HepG2 (cell line): Measurements from ENCODE around the gene ATP8A2. TPM values are rescaled to one million over a fixed set of nuclear protein-coding genes. Genes with fewer than 3 reads are reported as not detected.

ENCODE experiments used
- ATAC-seq: fragments of 200-7000 bp; cut with Tn5 transposase; 3 replicates; pipeline ENCODE4 v1.9.1; 2020; ENCODE audit warnings: mild to moderate bottlenecking, moderate library complexity
- BruUV-seq: library from RNA; stranded (reverse); fragments of 400-500 nt; replicated peaks from 2 replicates; lab custom pipeline; 2021; lab: Mats Ljungman, UMichigan
- CTCF ChIA-PET: fragments of 300-600 bp; formaldehyde crosslinking; extraction: SDS; loops from one replicate; lab custom pipeline; 2021; ENCODE audit warnings: low total read pairs, inconsistent platforms, low intra/inter-chr PET ratio; lab: Yijun Ruan, JAX
- POLR2A ChIA-PET: fragments of 350-600 bp; sonication (Branson Sonifier 250); formaldehyde crosslinking; loops from one replicate; lab custom pipeline; 2020; ENCODE audit warnings: antibody characterized with exemption, inconsistent platforms; lab: Yijun Ruan, JAX
- DNase-seq: peaks from one replicate; pipeline ENCODE4 v3.0.0-alpha.2; 2015; ENCODE audit warnings: low spot score
- FAIRE-seq: peaks from 3 replicates; lab custom pipeline; 2011; peaks lifted over from hg19 to GRCh38; lab: Jason Lieb, UNC
- H2AFZ ChIP-seq: one replicate; pipeline ENCODE4 v1.6.1; 2011; ENCODE audit warnings: low read length, inconsistent platforms
- H3K27ac ChIP-seq: fragments of 300-600 bp; 3 replicates; pipeline ENCODE4 v1.8.0; 2011; ENCODE audit warnings: mixed run types, mild to moderate bottlenecking, mixed read lengths, low read length, inconsistent platforms; ENCODE audit not compliant: insufficient read depth; ENCODE audit errors: extremely low read length
- H3K27me3 ChIP-seq, 2 experiments: fragments of 200-600 bp in 1 of 2; 2 replicates in 1 of 2; 3 replicates in 1 of 2; pipeline versions ENCODE4 v1.6.0 to v1.8.0; 2011; ENCODE audit warnings: low read length in 2 of 2, mild to moderate bottlenecking in 2 of 2, moderate library complexity in 2 of 2, inconsistent platforms in 1 of 2; ENCODE audit not compliant: insufficient read depth in 2 of 2, control insufficient read depth in 1 of 2
- H3K36me3 ChIP-seq, 2 experiments: fragments of 200-600 bp in 1 of 2; replicated peaks in 1 of 2; 2 replicates in 1 of 2; 3 replicates in 1 of 2; pipeline versions ENCODE4 v1.5.1 to v1.8.0; 2011; ENCODE audit warnings: low read length in 2 of 2, inconsistent platforms in 1 of 2; ENCODE audit not compliant: insufficient read depth in 2 of 2, control insufficient read depth in 1 of 2
- H3K4me1 ChIP-seq: 2 replicates; pipeline ENCODE4 v1.5.1; 2012; ENCODE audit warnings: low read length, inconsistent platforms; ENCODE audit not compliant: insufficient read depth
- H3K4me2 ChIP-seq: 2 replicates; pipeline ENCODE4 v1.6.0; 2011; ENCODE audit warnings: low read depth, low read length, inconsistent platforms
- H3K4me3 ChIP-seq, 3 experiments: fragments of 200-600 bp in 1 of 3; sonication (generic), shearing (Covaris generic) in 1 of 3; replicated peaks in 1 of 3; 2 replicates each; pipeline ENCODE4 v1.5.1; 2011 to 2016; ENCODE audit warnings: low read length in 3 of 3, inconsistent platforms in 2 of 3, low read depth in 2 of 3, mild to moderate bottlenecking in 2 of 3, control low read depth in 1 of 3, mixed read lengths in 1 of 3; ENCODE audit not compliant: insufficient read depth in 1 of 3
- H3K79me2 ChIP-seq: one replicate; pipeline ENCODE4 v1.6.1; 2011; ENCODE audit warnings: low read length, inconsistent platforms; ENCODE audit not compliant: insufficient read depth
- H3K9ac ChIP-seq: 2 replicates; pipeline ENCODE4 v1.6.0; 2011; ENCODE audit warnings: mild to moderate bottlenecking, low read depth, low read length, inconsistent platforms; ENCODE audit not compliant: insufficient read depth
- H3K9me3 ChIP-seq: 2 replicates; pipeline ENCODE4 v1.5.1; 2012; ENCODE audit warnings: mild to moderate bottlenecking, low read length
- H4K20me1 ChIP-seq: 2 replicates; pipeline ENCODE4 v1.6.0; 2011; ENCODE audit warnings: inconsistent platforms, mild to moderate bottlenecking, low read length, moderate library complexity; ENCODE audit not compliant: insufficient read depth
- ARNTL ChIP-seq: sonication (generic); formaldehyde crosslinking; IDR thresholded peaks from 2 replicates; pipeline ENCODE4 v1.4.0; 2020; ENCODE audit warnings: mild to moderate bottlenecking, missing genetic modification reagents
- ASH2L ChIP-seq: fragments of 300-600, 200-600 bp; sonication (generic); IDR thresholded peaks from 2 replicates; pipeline ENCODE4 v1.7.0; 2017; ENCODE audit warnings: low read depth, mild to moderate bottlenecking, moderate library complexity, mixed read lengths, low read length; ENCODE audit not compliant: insufficient read length
- BRCA1 ChIP-seq: sonication (generic); formaldehyde crosslinking; IDR thresholded peaks from 2 replicates; pipeline ENCODE4 v1.4.0; 2020; ENCODE audit warnings: missing genetic modification reagents
- CREB1 ChIP-seq, 2 experiments: fragments of 450-650 bp in 1 of 2; IDR thresholded peaks; 2 replicates each; pipeline ENCODE4 v1.6.1; 2016 to 2017; ENCODE audit warnings: control low read depth in 1 of 2, mild to moderate bottlenecking in 1 of 2, missing compliant biosample characterization in 1 of 2, missing genetic modification characterization in 1 of 2
- KLF9 ChIP-seq: IDR thresholded peaks from 2 replicates; pipeline ENCODE4 v1.6.1; 2016; ENCODE audit warnings: low read depth
- MEIS2 ChIP-seq: sonication (generic); formaldehyde crosslinking; IDR thresholded peaks from 2 replicates; pipeline ENCODE4 v1.9.0; 2021; ENCODE audit warnings: mild to moderate bottlenecking, missing genetic modification reagents
- PHF21A ChIP-seq: sonication (generic); formaldehyde crosslinking; IDR thresholded peaks from 2 replicates; pipeline ENCODE4 v1.5.0; 2020; ENCODE audit warnings: mild to moderate bottlenecking, missing genetic modification reagents
- RNF2 ChIP-seq: fragments of 450-650 bp; conservative IDR thresholded peaks from 2 replicates; pipeline ENCODE4 v1.6.1; 2016; ENCODE audit warnings: low read depth
- SIX4 ChIP-seq: sonication (generic); formaldehyde crosslinking; IDR thresholded peaks from 2 replicates; pipeline ENCODE4 v1.4.0; 2020; ENCODE audit warnings: missing genetic modification reagents
- TCF7L2 ChIP-seq: IDR thresholded peaks from 2 replicates; pipeline ENCODE4 v1.6.1; 2011; ENCODE audit warnings: mild to moderate bottlenecking, low read depth, low read length, moderate library complexity
- ZC3H4 ChIP-seq: sonication (generic); formaldehyde crosslinking; IDR thresholded peaks from 2 replicates; pipeline ENCODE4 v1.4.0; 2020; ENCODE audit warnings: missing genetic modification reagents, borderline replicate concordance
- ZMYM2 ChIP-seq: sonication (generic); formaldehyde crosslinking; IDR thresholded peaks from 2 replicates; pipeline ENCODE4 v1.8.0; 2022; ENCODE audit warnings: mild to moderate bottlenecking, missing genetic modification reagents
- ZNF543 ChIP-seq: sonication (generic); formaldehyde crosslinking; IDR thresholded peaks from 2 replicates; pipeline ENCODE4 v1.4.0; 2020; ENCODE audit warnings: mild to moderate bottlenecking, missing genetic modification reagents
- ZNF615 ChIP-seq: sonication (generic); formaldehyde crosslinking; IDR thresholded peaks from 2 replicates; pipeline ENCODE4 v1.5.0; 2020; ENCODE audit warnings: mild to moderate bottlenecking, missing genetic modification reagents, borderline replicate concordance
- ZNF619 ChIP-seq: sonication (generic); formaldehyde crosslinking; IDR thresholded peaks from 2 replicates; pipeline ENCODE4 v1.4.0; 2020; ENCODE audit warnings: mild to moderate bottlenecking, missing genetic modification reagents
- ZNF776 ChIP-seq: sonication (generic); formaldehyde crosslinking; IDR thresholded peaks from 2 replicates; pipeline ENCODE4 v1.4.0; 2020; ENCODE audit warnings: mild to moderate bottlenecking, missing genetic modification reagents
- WGBS: methylation state at CpG from one replicate; pipeline ENCODE4 v1.1.6; 2017; ENCODE audit warnings: low lambda C conversion rate; 5-methylcytosine and 5-hydroxymethylcytosine counted together
- in situ Hi-C: cut with HindIII; loops from 2 replicates; pipeline ENCODE4 v1.10.0; 2017; ENCODE audit warnings: low pct_unique_long_range_greater_than_20kb; ENCODE audit not compliant: extremely low pct_ligation_motif_present
- intact Hi-C: fragments of 100-400 bp; cut with micrococcal nuclease; formaldehyde crosslinking; loops from one replicate; pipeline ENCODE4 v1.10.0; 2022; ENCODE audit not compliant: unreplicated experiment
- polyA plus RNA-seq, 8 experiments: library from polyadenylated mRNA; depleted of rRNA in 3 of 8; stranded (reverse) in 7 of 8; unstranded in 1 of 8; fragments of >200 nt; fragmentation: Illumina TruSeq in 4 of 8; extraction: Trizol in 4 of 8; gene quantifications; 2 replicates each; pipeline versions ENCODE4 v1.2.1 to v1.2.3, GENCODE V29; 2011 to 2016; ENCODE audit warnings: low read depth in 4 of 8, missing spikeins in 1 of 8, mixed read lengths in 1 of 8; ENCODE audit not compliant: insufficient read depth in 1 of 8
- total RNA-seq, 5 experiments: library from RNA; depleted of rRNA; stranded (reverse); fragments of >200 nt; fragmentation: Illumina TruSeq; extraction: Trizol; gene quantifications; 2 replicates each; pipeline ENCODE4 v1.2.3, GENCODE V29; 2016; ENCODE audit warnings: low read depth in 1 of 5
- TF ChIP-seq, protein P1 (sequence below): IDR thresholded peaks from 2 replicates; pipeline ENCODE4 v1.6.1; 2016; ENCODE audit warnings: low read depth
- TF ChIP-seq, protein P2 (sequence below): sonication (generic); formaldehyde crosslinking; IDR thresholded peaks from 2 replicates; pipeline ENCODE4 v1.4.0; 2020; ENCODE audit warnings: mild to moderate bottlenecking, low read depth, missing genetic modification reagents
- TF ChIP-seq, protein P3 (sequence below): sonication (generic); formaldehyde crosslinking; IDR thresholded peaks from 2 replicates; pipeline ENCODE4 v1.8.0; 2022; ENCODE audit warnings: mild to moderate bottlenecking, missing genetic modification reagents, moderate library complexity
- TF ChIP-seq, protein P4 (sequence below): sonication (generic); formaldehyde crosslinking; conservative IDR thresholded peaks from 2 replicates; pipeline ENCODE4 v1.4.0; 2020; ENCODE audit warnings: missing genetic modification reagents

ATP8A2 gene
- total and polyA plus RNA-seq, 2 of the 13 experiments (the other 11 are each of a cell fraction or from before 2014, with no cell fraction given): 0.09 TPM; not detected in 1

DNA sequence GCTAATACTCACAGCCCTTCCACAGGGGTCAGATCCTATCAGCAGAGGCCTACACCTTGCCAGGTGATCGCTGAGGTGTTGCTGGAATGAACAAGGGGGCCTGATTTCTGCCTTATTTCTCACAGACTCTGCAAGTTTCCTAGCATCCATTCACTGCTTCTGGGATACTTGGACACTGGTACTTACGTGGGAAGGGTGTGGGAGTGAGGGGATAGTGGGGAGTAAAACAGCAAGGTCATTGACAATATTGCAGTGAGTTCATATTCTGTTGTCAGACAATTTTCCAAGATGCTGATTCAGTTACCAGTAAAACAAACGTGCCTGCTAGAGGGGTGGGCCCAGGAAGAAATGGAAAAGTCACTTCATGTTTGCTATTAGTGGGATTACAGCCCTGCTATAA is 403.5 kb downstream of the ATP8A2 start:
- CTCF ChIA-PET: no interaction called here

More for the DNA sequence above, 403.5 kb downstream of the ATP8A2 start:
- Histone ChIP-seq H2AFZ (no peak overlapping the region), H4K20me1 (no peaks in the 10 kb centered on the region), H3K4me1 (no peaks in the 10 kb centered on the region), H3K9me3 (no peaks in the 10 kb centered on the region), H3K27me3 (no peaks in the 10 kb centered on the region; a peak in 1 of 5 replicates), H3K27ac (no peak overlapping the region), H3K9ac (no peak overlapping the region), H3K36me3 (no peaks in the 10 kb centered on the region), H3K4me3 (no peak overlapping the region), H3K79me2 (no peaks in the 10 kb centered on the region), H3K4me2 (no peak overlapping the region)
- intact Hi-C loops (no loop called here), in situ Hi-C loops (no loop called here)
- no peak for TF ChIP-seq MEIS2 (CRISPR knock-in tag)
- TF ChIP-seq, protein P1, sequence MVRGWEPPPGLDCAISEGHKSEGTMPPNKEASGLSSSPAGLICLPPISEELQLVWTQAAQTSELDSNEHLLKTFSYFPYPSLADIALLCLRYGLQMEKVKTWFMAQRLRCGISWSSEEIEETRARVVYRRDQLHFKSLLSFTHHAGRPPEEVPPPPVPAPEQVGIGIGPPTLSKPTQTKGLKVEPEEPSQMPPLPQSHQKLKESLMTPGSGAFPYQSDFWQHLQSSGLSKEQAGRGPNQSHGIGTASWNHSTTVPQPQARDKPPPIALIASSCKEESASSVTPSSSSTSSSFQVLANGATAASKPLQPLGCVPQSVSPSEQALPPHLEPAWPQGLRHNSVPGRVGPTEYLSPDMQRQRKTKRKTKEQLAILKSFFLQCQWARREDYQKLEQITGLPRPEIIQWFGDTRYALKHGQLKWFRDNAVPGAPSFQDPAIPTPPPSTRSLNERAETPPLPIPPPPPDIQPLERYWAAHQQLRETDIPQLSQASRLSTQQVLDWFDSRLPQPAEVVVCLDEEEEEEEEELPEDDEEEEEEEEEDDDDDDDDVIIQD (CRISPR knock-in tag): no peak
- no peak for TF ChIP-seq CREB1 (IDR thresholded peaks at IDR 0.05)
- no peak for TF ChIP-seq CREB1 (CRISPR knock-in tag; IDR thresholded peaks at IDR 0.05)
- TF ChIP-seq BRCA1 (CRISPR knock-in tag): no peak
- TF ChIP-seq, protein P2, sequence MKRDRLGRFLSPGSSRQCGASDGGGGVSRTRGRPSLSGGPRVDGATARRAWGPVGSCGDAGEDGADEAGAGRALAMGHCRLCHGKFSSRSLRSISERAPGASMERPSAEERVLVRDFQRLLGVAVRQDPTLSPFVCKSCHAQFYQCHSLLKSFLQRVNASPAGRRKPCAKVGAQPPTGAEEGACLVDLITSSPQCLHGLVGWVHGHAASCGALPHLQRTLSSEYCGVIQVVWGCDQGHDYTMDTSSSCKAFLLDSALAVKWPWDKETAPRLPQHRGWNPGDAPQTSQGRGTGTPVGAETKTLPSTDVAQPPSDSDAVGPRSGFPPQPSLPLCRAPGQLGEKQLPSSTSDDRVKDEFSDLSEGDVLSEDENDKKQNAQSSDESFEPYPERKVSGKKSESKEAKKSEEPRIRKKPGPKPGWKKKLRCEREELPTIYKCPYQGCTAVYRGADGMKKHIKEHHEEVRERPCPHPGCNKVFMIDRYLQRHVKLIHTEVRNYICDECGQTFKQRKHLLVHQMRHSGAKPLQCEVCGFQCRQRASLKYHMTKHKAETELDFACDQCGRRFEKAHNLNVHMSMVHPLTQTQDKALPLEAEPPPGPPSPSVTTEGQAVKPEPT: no peak
- no peak for TF ChIP-seq ZC3H4 (CRISPR knock-in tag)
- TF ChIP-seq ZNF776: no peak
- no peak for TF ChIP-seq PHF21A
- no peak for TF ChIP-seq SIX4 (CRISPR knock-in tag)
- TF ChIP-seq ZMYM2 (CRISPR knock-in tag): no peak
- TF ChIP-seq ZNF543 (CRISPR knock-in tag): no peak
- TF ChIP-seq TCF7L2: no peak
- TF ChIP-seq, protein P3, sequence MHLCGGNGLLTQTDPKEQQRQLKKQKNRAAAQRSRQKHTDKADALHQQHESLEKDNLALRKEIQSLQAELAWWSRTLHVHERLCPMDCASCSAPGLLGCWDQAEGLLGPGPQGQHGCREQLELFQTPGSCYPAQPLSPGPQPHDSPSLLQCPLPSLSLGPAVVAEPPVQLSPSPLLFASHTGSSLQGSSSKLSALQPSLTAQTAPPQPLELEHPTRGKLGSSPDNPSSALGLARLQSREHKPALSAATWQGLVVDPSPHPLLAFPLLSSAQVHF: no peak
- no peak for TF ChIP-seq RNF2
- TF ChIP-seq ZNF619 (CRISPR knock-in tag): no peak
- TF ChIP-seq ARNTL (CRISPR knock-in tag): no peak
- no peak for TF ChIP-seq KLF9 (CRISPR knock-in tag)
- TF ChIP-seq ASH2L: no peak
- TF ChIP-seq ZNF615 (CRISPR knock-in tag): no peak
- TF ChIP-seq, protein P4, sequence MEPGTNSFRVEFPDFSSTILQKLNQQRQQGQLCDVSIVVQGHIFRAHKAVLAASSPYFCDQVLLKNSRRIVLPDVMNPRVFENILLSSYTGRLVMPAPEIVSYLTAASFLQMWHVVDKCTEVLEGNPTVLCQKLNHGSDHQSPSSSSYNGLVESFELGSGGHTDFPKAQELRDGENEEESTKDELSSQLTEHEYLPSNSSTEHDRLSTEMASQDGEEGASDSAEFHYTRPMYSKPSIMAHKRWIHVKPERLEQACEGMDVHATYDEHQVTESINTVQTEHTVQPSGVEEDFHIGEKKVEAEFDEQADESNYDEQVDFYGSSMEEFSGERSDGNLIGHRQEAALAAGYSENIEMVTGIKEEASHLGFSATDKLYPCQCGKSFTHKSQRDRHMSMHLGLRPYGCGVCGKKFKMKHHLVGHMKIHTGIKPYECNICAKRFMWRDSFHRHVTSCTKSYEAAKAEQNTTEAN: no peak
- POLR2A ChIA-PET: no interaction called here
- ATAC-seq: no peak
- WGBS: 3% methylated on average over 3 of the region's 3 CpGs
- no TSS peak for BruUV-seq
- DNase-seq: no peak
- no peak for FAIRE-seq
